Iris pigment epithelial cell (primary cell): ENCODE results near the gene HOXD8.

Experiments
- DNase-seq: peaks from one replicate; pipeline ENCODE4 v3.0.0-alpha.2; 2011; ENCODE audit warnings: low read depth

Gene HOXD8

DNA sequence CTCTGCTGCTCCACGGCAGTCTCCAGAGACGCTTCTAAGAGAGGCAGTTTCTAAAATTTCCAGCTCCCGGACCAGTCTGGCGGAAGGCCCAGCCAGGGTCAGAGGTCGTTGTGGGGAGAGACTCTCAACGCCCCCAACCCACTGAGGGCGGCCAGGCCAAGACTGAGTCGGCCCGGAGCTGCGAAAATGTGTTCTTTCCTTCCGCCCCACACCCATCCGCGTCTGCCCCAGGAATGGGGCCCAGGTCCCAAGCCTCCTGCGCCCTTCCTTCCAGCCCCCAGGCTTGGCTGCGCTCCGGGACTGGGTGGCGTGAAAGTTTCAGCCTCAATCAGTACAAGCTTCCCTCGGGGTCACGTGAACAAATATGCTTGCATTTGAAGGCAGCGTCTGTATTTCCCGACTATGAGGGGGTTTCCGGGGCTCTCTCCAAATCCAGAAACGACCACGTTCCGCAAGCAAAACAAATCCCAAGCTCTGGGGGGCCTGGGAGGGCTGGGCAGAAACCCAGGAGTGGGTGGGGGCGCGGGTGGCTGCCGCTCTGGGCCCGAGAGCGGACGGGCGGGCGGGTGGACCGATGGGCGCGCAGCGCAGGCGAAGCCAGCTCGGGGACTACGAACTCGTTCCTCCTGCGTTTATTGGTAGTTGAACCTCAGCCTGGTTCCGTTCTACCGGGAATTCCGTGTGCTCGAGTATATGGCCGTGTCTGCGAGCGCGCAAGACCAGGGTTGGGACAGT, 30.9 kb downstream of the HOXD8 start:
- no peak for DNase-seq

DNA sequence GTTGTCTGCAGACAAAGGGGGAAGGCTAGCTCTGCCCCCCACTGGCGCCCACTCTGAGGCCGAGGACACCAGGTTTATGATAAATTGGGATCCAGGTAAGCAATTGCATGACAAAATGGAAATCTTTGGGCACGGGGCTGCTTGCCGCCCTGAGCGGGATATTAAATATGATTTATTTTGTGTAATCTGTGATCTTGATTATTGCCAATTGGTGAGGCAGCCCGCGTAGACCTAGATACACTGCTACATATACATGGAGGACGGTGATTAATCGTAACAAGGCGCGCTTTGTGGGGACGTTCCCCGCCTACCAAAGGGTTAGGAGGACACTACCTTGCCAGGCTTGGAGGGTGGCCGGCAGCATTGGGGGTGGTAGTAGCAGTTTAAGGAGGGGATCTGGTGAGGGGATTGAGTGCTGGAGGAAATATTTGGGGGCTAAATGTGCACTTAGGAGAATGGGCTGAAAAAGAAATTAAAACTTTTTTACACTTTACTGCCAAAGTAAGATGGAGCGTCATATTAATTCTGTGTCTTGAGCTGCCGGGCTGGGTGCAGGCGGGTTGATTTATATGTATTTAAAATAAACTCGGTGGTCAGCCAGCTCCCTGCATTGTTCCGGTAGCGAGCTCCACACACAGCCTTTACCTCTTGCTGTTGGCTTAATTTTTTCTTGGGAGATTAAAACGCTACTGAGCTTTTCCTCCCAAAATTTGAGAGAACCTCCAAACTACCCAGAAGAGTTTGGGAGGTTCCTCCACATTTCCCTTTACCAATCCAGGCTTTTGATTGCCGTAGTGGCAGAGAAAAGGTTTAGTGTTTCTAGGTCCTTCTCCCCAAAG, 31.7 kb downstream of the HOXD8 start:
- DNase-seq, result no peak

DNA sequence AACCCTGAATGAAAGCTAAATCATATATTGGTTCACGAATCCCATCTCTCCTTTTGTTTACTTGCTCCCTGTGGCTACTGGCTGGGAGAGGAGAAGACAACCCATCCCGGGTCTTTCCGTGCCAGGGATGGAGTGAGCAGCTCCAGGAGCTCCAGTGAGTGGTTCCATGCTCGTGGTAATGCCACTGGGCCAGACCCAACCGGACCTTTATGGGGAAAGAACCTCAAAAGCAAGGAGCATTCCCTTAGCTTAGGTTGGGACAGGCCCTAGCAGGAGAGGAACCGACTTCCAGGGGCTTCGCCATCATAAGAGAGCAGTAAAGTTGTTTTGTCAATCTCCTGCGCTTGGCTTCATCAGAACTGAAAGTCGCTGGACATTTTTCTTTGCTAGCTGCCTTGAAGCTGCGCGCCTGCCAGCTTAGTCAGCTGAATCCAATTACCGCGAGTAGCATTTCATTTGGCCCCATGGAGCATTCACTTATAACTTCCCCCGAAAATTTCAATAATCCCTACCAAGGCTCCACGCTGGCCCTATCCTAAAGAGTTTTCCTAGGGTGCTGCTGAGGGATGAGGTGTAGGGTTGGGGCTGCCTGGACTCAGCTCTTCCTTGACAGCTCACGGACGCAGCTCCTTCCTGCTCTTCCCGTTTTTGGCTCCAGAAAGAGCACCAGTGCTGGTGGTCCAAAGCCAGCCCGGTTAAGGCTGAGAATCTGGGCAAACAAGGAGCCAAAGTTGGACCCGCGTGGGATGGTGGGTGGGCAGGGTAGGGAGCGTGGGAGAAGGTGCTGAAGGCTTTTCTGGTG, 32.5 kb downstream of the HOXD8 start:
- DNase-seq, result peak; percentile 12

DNA sequence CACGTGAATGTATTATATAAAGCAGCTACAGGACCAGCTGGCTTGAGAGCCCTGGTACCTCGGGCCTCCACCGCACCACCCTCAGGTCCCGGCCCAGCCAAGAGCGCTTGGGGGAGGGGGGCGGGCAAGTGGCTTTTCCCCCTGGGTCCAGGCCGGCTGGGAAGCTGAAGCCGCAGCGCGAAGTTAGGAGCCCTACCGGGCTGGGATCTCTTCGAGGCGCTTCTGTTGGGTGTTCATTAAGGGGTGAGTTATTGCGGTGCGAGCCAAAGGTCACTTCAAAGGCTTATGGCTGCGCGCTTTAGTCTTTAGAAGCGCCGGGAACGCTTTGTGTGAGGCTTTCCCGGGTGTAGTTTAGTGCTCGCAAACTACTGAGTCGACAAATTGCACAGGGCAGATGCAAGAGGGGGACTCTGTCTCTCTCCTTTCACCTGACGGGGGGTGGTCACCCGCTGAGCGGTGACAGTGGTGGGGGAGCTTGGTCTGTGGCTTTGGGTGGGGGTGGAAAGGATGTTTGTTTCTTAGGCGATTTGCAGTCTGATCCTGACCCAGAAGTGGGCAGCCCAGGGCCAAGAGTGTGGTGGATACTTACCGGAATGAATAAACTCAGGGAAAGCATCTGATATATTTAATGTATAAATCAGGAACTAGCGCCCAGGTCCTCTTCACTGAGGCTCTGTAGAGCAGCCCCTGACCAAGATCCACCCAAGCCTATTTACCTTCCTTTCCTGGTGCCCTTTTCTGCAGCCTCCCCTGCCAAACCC, 33.6 kb downstream of the HOXD8 start:
- no peak for DNase-seq

DNA sequence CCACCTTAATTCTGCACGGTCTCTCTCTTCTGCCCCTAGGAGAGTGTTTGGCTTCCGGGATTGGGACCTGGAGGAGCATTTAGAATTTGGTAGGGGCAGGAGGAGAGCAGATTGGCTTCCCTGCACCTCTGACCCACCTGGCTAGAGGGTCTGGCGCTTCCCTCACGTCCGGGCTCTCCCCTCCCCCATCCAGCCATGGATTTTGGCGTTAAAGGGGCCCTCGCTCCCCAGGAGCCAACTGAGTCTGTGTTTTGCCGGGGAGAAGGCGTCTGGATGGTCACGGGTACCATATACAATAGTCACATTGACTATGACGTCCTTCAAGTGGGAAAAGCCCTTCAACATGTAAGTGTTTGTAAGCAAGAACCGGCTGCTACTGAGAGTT, 34.2 kb downstream of the HOXD8 start:
- DNase-seq, result no peak

DNA sequence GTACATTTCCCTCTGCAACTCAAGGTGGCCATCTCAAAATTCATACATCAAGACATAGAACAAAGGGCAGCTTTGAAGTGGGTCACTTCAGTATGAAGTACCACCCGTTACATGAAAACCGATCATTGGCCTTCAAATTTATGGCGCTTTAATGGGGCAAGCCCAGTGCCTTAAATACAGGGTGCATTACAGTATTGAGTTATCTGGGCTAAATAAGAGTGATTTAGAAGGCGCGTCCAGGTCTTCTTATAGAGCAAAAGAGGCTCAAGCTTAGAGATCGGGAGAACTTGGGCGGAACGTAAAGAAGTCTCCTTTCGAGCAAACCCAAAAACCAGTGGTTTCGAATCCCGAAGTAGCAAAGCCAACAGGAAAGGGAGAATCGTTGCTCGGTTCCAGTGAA, 34.7 kb downstream of the HOXD8 start:
- DNase-seq, result no peak

DNA sequence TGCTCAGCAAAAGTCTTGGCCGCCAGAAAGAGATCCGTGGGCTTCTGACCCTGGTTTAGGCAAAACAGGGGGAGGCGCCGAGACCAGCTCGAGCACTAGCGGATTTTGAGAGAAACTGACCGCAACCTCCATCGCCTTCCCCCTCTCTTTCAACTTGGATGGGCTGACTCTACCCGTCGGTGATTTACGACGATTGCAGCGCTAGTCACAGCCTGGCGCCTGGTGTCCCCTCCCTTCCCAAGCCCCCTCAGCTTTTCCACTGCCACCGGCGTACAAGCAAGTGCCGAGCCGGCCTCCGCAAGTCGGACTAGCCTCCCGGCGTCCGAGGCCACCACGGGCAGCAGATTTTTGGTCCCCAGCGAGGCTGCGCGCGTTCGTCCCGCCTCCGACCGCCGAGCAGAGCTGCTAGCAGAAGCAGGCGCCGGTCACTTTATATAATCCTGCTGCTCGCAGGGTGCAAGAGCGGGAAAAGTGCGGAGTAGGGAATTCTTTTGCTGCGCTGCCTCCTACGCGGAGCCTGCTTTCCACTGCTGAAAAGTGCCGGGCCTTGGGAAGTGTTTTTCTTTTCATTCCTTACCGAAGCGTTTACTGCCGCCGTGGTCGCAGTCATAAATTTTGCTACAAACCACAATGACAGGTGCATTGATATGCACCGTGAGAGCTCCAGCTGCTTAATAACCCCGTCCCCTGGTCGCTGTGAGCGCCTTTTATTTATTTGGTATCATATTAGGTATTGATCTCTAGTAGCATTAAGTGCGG, 35.3 kb downstream of the HOXD8 start:
- no peak for DNase-seq

DNA sequence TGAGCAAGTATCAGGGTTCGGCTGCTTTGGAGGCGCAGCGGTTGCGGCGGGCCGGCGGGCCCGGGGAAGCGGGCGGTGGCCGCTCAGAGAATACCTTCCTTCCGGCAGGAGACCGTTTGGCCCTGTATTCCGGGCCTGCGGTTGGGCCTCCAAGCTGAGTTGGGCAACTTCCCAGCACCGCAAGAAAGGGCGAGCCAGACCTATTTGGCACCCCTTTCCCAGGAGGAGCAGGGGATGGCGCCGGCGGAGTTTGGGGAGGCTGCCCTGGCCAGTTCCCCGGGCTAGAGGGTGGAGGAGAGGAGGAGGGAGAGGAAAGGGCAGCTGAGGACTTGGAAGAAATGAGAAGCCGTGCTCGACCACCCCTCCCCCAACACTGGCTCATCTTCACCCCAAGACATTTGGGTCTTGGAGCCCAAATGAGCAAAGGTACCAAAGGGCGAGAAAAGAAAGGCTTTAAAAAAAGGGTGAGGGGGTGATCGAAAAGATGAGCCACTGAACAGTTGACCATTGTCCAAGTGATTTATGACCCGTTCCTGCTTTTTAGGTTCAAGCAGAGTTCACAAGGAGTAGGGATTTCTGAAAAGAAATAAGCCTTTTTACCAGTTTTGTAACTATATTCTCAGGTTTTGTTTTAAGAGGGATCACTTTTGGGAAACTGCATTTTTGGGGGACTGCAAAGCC, 36.0 kb downstream of the HOXD8 start:
- no peak for DNase-seq

DNA sequence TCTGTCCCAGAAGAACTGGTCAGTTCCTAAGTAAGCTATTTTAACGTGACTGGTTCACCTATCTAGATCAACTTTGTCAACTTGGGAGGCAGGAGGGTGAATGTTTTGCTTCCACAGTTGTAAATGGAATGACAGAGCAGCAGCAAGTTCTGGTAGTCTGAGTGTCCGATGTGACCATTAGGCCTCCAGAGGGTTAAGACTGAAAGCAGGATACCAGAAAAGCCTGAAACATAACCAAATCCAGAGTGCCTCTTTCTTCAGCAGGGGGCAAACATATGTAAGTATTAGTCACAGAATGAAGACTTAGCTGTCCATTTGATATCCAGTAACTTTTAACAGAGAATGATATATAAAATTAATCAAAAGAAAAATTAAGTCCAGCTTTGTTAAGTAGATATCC, 36.8 kb downstream of the HOXD8 start:
- no peak for DNase-seq

DNA sequence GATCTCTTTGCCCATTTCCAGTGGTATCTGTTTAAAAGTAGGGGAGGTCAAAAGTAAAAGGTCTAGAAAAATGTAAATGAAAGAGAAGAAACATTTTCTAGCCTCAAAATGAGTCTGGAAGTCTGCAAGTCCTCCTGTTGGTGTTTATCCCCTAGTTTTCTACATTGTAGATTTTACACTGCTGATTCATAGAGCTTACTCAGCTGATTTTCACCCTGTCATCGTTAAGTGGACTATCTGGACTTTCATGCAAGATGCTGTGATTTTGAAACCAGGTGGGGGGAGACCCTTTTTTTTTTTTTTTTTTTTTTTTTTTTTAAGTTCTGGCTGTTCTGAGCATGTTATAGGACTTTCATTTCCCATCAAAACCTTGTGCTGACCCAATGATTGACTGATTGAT, 37.9 kb downstream of the HOXD8 start:
- no peak for DNase-seq

DNA sequence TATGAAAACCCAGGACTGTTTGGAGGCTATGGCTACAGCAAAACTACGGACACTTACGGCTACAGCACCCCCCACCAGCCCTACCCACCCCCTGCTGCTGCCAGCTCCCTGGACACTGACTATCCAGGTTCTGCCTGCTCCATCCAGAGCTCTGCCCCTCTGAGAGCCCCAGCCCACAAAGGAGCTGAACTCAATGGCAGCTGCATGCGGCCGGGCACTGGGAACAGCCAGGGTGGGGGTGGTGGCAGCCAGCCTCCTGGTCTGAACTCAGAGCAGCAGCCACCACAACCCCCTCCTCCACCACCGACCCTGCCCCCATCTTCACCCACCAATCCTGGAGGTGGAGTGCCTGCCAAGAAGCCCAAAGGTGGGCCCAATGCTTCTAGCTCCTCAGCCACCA, 39.7 kb downstream of the HOXD8 start:
- no peak for DNase-seq

DNA sequence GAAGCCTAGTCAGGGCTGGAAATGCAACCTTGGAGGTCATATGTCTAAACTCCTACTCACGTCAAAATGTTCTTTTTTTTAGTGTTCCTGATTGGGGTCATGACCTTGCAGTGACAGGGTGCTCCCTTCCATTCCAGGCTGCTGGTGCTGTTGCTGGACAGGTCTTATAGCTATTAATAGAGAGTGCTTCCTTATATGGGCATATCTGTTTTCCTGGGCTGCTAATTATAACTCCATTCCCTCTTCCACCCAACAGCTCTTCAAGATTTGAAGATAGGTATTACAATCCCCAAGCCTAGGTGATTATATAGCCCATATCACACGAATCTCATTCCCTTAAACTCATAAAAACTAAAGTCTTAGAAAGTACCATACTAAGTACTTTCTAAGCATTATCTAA, 40.2 kb downstream of the HOXD8 start:
- no peak for DNase-seq

DNA sequence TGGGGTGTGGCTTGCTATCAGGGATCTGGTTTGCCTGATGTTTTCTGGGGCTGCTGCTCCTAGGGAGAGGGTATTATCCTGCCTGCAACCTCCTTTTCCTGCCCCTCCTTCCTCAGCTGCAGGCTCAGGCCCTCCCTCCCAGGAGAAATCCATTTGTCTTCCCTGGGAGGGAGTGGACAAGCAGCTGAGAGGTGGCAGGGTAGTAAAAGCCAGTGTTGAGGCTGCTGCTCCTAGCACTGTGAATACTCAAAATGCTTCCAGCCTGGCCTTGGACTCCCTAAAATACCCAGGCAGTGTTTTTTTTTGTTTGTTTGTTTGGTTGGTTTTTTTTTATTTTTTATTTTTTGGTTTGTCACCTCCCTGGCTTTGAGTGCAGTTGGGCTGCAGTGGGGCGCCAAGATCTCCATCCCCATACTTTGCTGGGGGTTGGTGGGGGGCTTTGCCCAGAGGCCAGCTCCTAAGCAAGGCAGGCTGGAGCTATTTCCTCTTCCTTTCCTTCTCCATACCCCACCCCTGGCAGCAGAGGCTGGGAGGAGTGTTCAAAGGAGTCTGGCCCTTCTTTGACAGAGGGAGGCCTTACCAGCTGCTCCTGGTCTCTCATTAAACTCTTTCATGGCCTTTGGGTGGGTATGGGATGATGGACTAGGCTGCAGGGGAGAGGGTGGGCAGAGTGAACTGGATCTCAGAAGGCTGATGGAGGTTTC, 41.2 kb downstream of the HOXD8 start:
- no peak for DNase-seq

DNA sequence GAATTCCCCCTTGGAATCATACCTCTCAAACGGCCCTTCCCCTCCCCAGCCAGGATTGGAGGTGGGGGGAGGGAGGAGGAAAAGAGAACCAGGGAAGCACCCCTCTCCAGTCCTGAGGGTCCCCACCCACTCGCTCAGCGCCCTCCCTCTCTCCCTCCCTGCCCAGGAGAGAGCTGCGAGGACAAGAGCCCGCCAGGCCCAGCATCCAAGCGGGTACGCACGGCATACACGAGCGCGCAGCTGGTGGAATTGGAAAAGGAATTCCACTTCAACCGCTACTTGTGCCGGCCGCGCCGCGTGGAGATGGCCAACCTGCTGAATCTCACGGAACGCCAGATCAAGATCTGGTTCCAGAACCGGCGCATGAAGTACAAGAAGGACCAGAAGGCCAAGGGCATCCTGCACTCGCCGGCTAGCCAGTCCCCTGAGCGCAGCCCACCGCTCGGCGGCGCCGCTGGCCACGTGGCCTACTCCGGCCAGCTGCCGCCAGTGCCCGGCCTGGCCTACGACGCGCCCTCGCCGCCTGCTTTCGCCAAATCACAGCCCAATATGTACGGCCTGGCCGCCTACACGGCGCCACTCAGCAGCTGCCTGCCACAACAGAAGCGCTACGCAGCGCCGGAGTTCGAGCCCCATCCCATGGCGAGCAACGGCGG, 42.0 kb downstream of the HOXD8 start:
- no peak for DNase-seq

DNA sequence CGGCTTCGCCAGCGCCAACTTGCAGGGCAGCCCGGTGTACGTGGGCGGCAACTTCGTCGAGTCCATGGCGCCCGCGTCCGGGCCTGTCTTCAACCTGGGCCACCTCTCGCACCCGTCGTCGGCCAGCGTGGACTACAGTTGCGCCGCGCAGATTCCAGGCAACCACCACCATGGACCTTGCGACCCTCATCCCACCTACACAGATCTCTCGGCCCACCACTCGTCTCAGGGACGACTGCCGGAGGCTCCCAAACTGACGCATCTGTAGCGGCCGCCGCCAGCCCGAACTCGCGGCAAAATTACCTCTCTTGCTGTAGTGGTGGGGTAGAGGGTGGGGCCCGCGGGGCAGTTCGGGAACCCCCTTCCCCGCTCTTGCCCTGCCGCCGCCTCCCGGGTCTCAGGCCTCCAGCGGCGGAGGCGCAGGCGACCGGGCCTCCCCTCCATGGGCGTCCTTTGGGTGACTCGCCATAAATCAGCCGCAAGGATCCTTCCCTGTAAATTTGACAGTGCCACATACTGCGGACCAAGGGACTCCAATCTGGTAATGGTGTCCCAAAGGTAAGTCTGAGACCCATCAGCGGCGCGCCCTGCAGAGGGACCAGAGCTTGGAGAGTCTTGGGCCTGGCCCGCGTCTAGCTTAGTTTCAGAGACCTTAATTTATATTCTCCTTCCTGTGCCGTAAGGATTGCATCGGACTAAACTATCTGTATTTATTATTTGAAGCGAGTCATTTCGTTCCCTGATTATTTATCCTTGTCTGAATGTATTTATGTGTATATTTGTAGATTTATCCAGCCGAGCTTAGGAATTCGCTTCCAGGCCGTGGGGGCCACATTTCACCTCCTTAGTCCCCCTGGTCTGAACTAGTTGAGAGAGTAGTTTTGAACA, 42.7 kb downstream of the HOXD8 start:
- no peak for DNase-seq

DNA sequence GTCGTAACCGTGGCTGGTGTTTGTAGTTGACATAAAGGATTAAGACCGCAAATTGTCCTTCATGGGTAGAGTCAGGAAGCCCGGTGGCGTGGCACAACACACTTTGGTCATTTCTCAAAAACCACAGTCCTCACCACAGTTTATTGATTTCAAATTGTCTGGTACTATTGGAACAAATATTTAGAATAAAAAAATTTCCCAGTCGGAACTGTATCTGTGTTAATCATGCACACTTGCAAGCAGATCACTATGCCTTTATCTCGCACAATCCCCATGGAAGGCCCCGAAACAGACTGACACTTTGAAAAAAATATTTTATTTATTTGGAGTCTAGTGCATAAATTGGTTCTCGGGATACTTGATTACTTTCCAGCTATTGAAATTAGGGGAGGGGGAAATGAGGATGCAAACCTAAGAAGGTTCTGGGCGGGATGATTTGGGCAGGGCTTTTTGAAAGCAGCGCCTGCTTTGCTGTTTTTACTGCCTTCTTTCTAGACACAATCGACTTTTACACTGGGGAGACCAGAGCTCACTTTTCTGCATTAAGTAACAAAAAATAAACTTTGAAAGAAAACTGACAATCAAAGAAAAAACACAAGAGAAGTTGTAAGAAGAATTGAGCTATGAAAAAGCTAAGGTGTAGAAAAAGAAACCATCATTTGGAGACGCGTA, 43.5 kb downstream of the HOXD8 start:
- no peak for DNase-seq

DNA sequence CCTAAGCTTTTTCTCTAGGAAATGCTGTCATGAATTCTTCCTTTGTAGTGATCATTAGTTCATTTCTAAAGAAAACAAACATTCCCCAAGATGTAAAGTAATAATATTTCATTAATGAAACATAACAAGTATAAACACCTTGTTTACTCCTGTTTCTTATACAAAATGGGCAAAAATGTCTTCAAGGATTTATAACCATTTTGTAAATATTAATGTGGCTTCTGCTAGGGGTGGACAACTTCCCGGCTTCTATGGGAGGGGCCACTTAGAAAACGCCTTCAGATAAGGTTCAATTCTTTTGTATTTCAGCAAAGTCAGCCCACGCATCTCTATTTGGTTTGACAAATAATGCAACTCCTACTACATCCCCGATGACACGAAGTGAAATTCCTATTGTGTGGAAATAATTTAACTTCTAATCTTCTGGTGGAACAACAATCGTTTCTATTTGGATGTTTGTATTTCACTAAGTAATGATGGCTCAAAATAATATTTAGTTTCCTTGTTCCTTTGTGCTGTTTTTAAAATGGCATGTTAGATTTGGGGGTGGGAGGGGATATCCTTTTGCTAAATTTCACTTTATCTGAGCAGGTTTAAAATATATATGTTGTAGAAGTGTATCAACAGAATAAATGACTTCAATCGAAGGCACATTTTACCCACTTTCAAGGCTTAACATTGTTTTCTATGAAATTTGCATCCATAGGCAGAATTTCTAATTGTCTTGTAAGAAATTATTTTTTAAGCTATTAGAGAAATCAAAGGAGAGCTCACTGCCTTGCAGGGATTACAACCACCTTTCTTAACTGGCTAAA, 44.3 kb downstream of the HOXD8 start:
- no peak for DNase-seq
